GM03348 (cell line): ENCODE results near the gene SLC19A1.
"Not testable (repeated sequence)": the region's sequence is repeated elsewhere in the genome, so short reads cannot be mapped to it uniquely, and the experiment has no call there.

ENCODE experiments used
- DNase-seq: peaks from one replicate; pipeline ENCODE4 v3.0.0; 2012; ENCODE audit warnings: low spot score

The SLC19A1 gene

DNA sequence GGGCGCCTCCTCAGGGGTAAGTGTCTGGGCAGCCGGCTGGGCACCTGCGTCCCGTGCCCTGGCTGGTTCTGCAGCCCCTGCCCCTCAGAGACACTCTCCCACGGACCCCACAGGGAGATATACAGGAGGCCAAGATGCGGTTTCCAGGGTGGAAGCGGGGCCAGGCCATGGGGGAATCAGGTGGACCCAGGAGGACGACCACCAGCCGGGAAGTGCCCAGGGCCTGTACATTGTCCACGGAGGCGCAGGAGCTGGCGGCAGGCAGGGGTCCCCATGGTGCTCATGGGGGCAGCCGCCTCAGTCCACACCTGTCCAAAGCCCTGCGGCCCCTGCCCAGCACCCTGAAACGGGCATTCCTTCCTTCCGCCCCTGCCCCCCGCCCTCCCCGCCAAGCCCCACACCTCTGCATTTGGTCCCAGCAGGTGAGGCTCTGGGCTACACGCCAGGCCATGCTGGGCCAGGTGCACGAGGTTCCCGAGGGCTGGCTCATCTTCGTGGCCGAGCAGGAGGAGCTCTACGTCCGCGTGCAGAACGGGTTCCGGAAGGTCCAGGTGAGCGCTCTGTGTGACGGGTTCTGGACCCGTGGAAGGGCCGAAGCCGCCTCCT lies 36.7 kb downstream of the SLC19A1 start:
- DNase-seq: no peak

DNA sequence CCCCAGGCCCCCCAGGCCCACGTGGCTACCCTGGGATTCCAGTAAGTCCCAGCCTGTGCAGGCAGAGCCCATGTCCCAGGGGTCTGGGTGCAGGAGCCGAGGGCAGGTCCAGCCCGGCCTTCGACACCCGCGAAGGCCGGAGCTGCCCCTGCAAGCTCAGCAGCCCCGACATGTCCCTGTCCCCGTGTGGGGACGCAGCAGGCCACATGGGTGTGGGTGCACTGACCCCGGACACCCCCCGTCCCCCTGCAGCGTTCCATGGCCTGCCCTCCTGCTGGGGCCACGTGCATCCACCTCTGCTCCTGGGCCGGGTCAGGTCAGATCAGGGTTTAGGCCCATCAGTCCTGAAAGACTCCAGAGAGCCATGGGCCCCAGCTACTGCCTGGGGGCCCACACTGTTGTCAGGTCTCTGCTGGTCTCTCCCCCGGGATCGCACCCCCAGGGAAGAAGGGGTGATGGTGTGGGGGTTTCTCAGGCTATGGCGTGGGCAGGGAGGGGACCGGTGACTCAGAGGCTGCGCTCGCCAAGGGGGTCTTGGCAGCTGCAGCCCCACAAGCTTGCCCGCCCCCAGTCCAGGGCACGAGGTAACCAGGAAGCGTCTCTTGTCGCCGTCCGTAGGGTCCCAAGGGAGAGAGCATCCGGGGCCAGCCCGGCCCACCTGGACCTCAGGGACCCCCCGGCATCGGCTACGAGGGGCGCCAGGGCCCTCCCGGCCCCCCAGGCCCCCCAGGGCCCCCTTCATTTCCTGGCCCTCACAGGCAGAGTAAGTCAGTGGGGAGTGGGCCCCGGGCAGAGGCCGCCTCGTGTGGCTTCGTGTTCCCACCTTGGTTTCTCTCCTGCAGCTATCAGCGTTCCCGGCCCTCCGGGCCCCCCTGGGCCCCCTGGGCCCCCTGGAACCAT lies 37.5 kb downstream of the SLC19A1 start:
- DNase-seq: no peak

DNA sequence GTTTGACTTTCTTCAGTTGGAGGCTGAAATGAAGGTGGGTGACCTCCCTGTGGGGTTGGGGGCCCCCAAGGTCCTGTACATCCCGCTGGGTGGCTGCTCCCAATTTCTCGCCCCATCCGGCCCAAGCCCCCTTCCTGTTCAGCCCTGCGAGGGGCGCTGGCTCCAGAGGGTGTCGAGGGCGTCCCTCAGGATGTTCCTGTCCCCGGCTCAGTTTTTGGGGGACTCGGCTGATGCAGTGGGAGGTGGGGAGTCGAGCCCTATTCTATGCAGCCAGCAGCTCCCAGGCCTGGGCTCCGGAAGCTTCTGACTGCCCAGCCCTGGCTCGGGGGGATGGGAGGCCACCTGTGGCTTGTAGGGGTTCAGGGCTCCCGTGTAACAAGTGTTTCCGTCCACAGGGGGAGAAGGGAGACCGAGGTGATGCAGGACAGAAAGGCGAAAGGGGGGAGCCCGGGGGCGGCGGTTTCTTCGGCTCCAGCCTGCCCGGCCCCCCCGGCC lies 38.2 kb downstream of the SLC19A1 start:
- no peak for DNase-seq

DNA sequence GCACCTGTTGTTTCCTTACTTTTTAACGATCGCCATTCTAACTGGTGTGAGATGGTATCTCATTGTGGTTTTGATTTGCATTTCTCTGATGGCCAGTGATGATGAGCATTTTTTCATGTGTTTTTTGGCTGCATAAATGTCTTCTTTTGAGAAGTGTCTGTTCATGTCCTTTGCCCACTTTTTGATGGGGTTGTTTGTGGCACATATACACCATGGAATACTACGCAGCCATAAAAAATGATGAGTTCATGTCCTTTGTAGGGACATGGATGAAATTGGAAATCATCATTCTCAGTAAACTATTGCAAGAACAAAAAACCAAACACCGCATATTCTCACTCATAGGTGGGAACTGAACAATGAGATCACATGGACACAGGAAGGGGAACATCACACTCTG lies 39.0 kb downstream of the SLC19A1 start:
- DNase-seq: not testable (repeated sequence)

DNA sequence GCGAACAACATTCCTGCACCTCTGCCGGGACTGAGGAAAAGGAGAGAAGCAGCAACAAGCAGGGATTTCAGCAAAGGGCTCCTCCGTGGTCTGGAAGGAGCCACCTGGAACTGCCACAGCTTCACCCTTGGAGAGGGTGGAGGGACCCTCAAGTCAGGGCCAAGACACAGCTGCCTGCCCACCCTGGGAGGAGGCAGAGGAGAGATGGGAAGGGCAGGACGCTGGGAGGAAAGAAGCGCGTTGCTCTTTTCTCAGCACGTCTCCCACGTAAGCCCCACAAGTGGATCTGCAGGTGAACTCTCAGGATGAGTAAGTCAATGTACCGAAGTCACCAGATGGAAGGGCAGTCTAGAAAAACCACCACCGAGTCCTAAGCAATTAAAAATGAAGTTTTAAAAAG lies 39.6 kb downstream of the SLC19A1 start:
- no peak for DNase-seq

DNA sequence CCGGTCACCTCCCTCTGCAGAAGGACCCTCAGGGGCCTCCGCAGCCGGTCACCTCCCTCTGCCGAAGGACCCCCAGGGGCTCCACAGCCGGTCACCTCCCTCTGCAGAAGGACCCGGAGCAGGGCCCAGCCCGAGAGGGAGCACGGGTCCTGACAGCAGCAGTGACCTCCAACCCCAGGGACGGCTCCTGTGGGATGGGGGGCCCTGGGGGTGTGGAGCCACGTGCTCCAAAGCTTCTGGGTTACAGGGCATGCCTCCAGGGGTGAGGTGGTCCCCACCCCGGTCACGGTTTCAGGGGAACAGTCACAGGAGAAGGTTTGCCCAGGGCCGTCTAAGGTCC lies 40.3 kb downstream of the SLC19A1 start:
- DNase-seq: no peak

DNA sequence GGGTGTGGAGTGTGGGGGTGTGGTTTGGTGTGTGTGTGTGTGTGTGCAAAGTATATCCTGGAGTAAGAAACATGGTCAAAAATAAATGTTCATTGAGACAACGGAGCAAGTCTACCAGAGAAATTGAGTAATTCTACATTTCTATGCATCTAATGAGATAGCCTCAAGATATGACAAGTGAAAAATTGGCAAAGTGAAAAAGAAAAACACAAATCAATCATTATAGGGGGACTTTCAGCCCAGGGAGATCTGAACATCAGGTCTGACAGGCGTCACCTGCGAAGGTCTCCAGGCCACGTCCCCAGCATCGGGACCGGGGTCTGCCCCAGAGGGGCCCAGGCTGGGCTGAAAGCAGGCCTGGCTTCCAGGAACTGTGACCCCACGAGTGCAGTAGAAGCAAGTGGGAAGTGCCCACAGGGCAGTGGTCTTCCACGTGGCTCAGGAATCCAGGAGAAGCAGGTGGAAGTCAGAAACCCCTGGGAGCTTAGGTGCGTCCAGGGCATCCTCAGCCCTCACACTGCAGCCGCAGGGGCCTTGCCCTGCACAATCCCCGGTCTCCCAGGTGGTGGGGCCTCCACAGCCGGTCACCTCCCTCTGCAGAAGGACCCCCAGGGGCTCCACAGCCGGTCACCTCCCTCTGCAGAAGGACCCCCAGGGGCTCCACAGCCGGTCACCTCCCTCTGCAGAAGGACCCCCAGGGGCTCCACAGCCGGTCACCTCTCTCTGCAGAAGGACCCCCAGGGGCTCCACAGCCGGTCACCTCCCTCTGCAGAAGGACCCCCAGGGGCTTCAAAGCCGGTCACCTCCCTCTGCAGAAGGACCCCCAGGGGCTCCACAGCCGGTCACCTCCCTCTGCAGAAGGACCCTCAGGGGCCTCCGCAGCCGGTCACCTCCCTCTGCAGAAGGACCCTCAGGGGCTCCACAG lies 40.9 kb downstream of the SLC19A1 start:
- not testable (repeated sequence) for DNase-seq

DNA sequence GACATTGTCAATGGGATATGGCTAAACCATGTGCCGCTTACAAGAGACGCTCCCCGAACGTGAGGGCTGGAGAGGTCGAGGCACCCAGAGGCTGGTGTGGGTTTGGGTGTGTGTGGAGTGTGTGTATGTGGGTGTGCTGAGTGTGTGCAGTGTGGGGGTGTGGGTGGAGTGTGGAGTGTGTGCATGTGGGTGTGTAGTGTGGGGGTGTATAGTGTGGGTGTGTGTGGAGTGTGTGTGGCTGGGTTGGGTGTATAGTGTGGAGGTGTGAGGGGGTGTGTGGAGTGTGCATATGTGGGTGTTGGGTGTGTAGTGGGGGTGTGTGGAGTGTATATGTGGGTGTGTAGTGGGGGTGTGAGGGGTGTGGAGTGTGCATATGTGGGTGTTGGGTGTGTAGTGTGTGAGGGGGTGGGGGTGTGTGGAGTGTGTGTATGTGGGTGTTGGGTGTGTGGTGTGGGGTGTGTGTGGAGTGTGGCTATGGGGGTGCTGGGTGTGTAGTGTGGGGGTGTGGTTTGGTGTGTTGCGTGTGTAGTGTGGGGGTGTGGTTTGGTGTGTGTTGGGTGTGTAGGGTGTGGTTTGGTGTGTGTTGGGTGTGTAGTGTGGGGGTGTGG lies 42.2 kb downstream of the SLC19A1 start:
- no peak for DNase-seq

DNA sequence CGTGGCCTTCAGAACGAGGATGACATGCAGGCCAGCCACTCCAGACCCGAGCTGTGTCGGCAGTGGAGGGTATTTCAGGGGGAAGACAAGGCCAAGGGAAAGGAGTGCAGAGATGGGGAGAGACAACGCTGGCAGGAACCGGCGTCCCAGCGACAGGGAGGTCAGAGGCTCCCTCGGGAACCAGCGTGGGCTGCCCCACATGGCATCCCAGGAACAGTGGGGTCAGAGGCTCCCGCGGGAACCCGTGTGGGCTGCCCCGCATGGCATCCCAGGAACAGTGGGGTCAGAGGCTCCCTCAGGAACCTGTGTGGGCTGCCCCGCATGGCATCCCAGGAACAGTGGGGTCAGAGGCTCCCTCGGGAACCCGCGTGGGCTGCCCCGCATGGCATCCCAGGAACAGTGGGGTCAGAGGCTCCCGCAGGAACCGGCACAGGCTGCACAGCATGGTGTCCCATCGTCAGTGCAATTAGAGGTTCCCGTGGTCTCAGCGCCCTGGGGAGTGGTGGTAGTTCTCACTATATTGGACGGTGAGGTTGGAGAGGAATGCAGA lies 43.0 kb downstream of the SLC19A1 start:
- no peak for DNase-seq

DNA sequence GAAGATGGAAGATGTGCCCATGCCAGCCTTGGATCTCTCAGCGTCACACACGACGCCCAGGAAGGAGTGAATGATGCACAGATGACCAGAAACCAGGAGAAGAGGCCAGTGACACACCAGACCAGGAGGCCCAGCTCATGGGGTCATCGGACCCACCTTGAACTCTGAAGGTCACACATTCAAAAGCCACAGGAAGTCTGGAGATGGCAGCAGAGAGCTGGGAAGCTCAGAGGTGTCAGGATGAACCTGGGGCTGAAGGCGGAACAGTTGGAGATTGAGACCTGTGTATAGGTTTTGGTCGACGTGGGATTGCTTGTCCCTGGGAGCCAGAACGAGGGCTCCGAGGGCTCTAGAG lies 43.6 kb downstream of the SLC19A1 start:
- DNase-seq: no peak

DNA sequence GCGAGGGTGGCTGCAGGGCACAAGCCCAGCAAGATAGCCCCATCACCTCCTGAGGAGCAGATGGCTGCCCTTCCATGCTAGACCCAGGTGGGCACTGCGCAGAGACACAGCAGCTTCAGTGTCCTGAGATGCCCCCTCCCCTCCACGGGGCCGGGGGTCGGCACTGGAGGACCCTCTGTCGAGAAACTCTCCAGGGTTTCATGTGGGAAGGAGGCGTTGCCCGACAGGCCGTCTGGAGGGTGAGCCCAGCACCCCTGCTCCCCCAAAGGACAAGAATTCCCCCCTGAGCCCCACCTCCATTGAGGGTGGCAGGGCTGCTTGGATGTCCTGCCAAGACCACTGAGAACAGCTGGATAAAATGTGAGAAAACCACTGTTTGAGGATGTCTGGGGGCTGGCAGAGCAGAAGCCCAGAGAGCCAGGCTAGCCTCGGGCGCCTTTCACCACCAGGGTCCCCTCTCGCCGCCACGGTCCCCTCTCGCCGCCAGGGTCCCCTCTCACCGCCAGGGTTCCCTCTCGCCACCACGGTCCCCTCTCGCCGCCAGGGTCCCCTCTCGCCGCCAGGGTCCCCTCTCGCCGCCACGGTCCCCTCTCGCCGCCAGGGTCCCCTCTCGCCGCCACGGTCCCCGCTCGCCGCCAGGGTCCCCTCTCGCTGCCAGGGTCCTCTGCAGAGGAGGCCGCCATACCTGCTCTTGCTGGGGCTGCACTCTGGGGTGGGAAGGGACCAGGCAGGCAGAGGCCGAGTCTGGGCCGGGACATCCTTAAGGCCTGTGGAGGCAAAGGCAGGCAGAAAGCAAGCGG lies 44.2 kb downstream of the SLC19A1 start:
- DNase-seq: no peak

DNA sequence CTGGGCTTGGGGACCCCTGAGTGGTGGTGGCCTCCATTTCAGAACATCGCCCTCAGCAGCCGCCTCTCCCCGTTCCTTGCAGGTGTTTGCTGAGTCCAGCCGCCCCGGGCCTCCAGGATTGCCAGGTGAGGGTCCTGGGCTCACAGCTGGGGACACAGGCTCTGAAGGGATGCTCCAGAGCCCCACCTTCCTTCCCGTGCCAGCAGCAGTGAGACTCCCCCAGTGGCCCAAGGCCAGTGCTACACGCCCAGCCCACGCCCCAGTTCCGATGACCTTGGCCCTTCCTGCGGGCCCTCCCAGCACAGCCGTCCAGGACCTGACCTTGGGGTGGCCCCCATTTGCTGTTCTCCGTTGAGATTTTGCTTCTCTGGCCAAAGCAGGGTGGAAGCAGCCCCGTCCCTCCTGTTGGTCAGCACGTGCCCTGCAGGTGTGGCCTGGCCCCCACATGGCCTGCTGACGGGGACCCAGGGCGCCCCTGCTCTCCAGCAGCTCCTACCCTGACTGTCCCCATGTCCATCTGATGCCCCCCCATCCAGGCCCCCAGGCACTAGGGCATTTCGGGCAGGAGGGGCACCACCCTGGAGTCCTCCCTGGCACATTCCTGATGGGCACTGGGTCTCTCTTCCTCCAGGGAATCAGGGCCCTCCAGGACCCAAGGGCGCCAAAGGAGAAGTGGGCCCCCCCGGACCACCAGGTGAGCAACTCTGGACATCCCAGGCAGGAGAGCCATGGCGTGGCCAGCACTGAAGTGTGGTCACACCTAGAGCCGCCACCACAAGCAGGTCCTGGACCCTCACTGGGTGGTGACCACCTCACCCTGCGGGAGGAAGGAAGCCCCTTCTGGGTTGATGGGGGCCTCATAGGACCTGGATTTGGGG lies 45.0 kb downstream of the SLC19A1 start:
- DNase-seq: no peak

DNA sequence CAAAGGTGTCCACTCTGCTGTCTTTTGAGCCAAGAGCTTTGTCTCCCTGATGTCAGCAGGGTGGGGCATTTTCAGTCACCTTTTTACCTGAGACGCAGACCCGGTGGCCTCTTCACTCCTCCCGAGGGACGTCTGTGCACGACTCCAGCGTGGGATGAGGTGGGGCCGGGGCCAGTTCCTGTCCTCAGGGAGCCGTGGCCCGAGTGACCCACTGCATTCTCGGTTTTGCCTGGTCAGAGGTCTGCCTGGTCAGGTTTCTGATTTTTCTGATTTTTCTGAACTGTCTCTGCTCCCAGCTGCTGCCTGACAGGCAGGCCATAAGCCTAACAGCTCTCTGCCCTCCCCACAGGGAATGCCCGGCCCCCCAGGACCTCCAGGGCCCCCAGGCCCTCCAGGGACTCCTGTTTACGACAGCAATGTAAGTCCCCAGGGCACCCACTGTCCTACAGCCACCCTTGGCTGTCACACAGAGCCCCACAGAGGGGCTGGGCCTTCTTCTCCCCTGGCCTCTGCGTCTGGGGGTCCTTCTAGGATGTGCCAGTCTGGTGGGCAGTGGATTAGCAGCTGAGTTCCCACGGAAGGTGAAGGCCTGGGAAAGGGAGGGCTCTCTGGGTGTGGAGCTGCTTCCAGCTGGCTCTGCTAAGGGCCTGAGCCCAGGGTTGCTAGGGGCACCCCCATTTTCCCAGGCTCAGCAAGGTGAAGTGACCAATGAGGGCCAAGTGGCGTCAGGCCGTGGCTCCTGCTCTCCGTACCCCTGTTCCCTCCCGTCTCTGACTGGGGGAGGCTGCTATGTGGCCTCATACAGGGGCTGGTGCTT lies 45.9 kb downstream of the SLC19A1 start:
- DNase-seq: no peak

DNA sequence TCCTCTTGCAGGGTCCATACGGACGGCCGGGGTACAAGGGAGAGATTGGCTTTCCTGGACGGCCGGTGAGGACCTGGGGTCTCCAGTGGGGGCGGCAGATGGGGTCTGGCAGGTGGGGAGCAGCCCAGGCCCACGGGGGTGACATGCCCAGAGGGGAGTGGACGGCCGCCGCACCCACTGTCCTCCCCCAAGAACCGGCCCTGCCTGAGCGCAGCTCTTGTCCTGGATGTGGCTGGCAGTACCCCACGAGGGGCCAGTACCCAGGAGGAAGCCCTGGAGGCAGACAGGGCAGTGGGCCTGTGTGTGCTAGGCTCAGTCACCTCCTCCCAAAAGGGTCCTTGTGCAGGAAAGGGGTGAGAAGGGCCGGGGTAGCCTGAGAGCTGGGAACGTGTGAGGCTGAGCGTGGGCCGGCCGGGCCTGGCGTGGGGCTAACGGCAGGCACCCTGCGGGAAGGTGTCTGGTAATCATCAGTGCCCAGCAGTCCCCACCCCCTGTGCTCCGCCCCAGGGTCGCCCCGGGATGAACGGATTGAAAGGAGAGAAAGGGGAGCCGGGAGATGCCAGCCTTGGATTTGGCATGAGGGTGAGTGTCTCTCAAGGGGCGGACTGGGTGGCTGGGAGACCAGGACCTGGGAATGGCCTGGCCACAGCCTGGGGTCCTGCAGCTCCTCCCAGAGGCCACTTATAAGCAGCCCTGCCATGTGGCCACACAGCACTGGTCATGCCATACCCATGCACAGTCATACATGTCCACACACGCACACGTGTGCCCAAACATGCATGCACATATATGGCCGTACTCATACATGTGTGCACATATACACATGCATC lies 47.2 kb downstream of the SLC19A1 start:
- no peak for DNase-seq

DNA sequence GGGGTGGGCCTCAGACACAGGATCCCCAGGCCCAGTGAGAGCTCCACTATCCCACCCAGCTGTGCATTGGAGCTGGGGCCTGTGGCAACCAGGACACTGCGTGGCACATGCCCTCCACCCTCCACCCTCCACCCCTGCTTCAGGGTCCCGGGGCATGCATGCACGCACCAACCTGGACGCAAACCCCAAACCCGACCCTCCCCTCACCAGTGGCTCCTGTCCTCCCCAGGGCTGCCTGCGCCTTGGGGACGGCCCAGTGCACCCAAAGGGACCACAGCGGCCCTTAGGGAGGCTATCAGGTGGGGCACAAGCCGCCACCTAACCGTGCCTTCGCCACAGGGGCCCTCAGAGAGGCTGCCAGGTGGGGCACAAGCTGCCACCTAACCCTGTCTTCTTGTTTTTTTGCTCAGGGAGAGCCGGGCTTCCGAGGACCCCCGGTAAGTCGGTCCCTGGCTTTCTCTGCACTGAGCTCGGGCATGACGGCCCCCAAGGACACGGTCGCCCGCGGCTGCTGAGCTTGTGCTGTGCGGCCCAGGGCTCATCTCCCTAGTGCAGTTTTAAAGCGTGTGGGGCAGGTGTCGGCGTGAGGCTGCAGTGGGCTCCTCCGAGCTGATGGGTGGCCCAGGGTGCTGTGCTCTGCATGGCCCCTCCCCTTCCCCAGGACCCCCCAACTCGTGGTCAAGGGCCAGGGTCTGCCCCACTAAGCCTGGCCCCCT lies 47.9 kb downstream of the SLC19A1 start:
- no peak for DNase-seq

DNA sequence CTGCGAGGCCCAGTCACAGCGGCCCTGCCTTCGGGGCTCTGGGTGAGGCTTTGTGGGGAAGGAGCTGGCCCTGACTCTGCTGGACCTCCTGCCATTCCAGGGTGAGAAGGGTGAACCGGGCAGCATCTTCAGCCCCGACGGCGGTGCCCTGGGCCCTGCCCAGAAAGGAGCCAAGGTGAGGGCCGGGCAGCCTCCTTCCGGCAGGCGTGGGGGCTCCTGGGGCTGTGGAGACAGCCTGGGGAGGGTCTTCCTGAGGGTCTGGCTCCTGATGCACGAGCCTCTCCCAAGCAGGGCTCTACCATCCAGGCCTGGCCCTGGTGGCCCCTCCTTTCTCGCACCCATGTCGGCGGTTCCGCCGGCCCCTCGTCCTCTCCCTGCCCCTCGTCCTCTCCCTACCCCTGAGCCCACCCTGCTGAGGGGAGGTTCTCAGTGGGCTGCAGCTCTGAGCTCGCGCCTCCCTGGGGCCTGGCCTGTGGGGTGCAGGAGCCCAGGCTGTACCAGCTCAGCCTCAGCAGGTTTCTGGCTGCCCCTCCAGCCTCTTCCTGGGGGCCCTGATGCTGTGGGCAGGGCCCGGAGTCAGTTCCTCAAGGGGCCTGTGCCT lies 48.7 kb downstream of the SLC19A1 start:
- DNase-seq: no peak

DNA sequence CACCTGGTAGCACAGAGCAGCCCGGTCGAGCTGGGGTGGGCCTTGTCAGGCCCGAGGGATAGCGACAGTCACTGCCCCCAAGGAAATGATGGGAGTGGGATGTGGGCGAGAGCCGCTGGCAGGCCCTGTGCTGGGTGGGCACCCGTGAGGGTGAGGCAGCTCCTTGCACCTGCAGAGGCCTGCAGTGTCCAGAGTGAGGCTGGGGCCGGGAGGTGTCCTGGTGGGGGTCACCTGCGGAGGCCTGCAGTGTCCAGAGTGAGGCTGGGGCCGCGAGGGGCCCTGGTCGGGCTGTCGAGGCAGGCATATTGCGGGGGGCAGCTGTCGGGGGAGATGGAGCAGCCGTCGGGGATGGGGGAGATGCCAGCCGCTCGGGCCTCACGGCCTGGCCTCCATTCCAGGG lies 49.5 kb downstream of the SLC19A1 start:
- no peak for DNase-seq
